ENCODE results near the gene CDH13. TPM values are rescaled to one million over a fixed set of nuclear protein-coding genes. Genes with fewer than 3 reads are reported as not detected.

CDH13 gene
- total RNA-seq, 1 donor from 2014 or later, result 81.1 TPM

DNA sequence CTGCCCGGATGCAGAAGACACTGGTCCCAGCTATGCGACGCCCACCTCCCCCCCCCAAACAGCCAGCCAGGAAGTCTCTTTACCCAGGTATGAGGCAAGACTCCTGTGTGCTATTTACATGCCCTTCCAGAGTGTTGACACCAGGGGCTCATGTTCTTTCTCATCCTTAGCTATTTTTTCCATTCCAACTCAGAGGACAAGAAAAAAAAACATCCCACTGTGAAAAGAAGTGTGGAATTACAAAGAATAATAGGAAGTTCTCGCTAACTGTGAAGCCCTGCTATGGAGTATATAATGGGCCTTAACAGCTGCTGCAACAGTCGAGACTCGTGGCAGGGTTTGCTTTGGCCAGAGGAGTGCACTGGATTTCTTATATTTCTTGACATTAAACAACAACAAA, 584.9 kb downstream of the CDH13 start:
- Mint-ChIP-seq H3K4me3 (ENCODE audit: unreplicated experiment) (no peak overlapping the region), H3K27ac (ENCODE audit: unreplicated experiment) (no peak overlapping the region), H3K4me1 (ENCODE audit: low read depth, unreplicated experiment) (peaks cover 3% of the 10 kb centered on the region), H3K36me3 (ENCODE audit: unreplicated experiment) (peaks cover 4% of the 10 kb centered on the region), H3K27me3 (ENCODE audit: unreplicated experiment) (no peaks in the 10 kb centered on the region), H3K9me3 (ENCODE audit: unreplicated experiment) (peaks cover 2% of the 10 kb centered on the region)
- TF ChIP-seq CTCF (IDR thresholded peaks at IDR 0.05; ENCODE audit: partially characterized antibody, unreplicated experiment), result no peak
- no peak for DNase-seq

DNA sequence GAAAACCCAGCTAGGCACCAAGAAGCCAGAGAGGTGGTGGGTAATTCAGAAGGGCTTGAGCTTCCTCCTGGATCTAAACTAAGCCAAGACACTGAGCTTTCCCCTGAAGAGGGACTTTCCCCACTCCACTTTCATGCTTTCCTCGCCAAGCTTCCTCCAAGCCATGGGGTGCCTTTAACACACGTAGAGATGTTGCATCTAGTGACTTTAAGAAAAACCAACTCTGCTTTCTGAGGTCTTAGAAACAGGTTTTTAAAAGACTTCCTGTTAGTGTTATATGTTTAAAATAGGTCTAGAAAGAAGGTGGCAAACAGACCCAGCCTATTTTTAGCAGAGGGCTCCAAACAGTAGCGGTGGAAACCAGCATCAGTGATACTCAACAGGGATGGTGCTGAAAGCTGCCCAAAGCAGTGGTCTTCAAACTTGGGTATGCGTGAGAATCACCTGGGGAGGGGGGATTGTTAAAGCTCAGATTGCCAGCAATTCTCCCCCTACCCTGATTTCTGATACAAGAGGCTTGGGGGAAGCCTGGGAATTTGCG, 585.6 kb downstream of the CDH13 start:
- no peak for TF ChIP-seq CTCF (IDR thresholded peaks at IDR 0.05; ENCODE audit: partially characterized antibody, unreplicated experiment)
- DNase-seq, result no peak
- Mint-ChIP-seq H3K4me3 (ENCODE audit: unreplicated experiment) (no peak overlapping the region), H3K27me3 (ENCODE audit: unreplicated experiment) (no peaks in the 10 kb centered on the region), H3K36me3 (ENCODE audit: unreplicated experiment) (peaks cover 4% of the 10 kb centered on the region), H3K27ac (ENCODE audit: unreplicated experiment) (no peak overlapping the region), H3K9me3 (ENCODE audit: unreplicated experiment) (peaks cover 2% of the 10 kb centered on the region), H3K4me1 (ENCODE audit: low read depth, unreplicated experiment) (peaks cover 5% of the 10 kb centered on the region)

GRCh38 chr16:83214671-83215070, 587.9 kb downstream of the CDH13 start:
- Mint-ChIP-seq H3K4me1 (ENCODE audit: low read depth, unreplicated experiment) (peaks cover 8% of the 10 kb centered on the region), H3K9me3 (ENCODE audit: unreplicated experiment) (peaks cover 4% of the 10 kb centered on the region), H3K4me3 (ENCODE audit: unreplicated experiment) (no peak overlapping the region), H3K36me3 (ENCODE audit: unreplicated experiment) (peaks cover under 1% of the 10 kb centered on the region), H3K27ac (ENCODE audit: unreplicated experiment) (no peak overlapping the region), H3K27me3 (ENCODE audit: unreplicated experiment) (no peaks in the 10 kb centered on the region)
- DNase-seq, result no peak
- TF ChIP-seq CTCF (IDR thresholded peaks at IDR 0.05; ENCODE audit: partially characterized antibody, unreplicated experiment), result no peak

- no peak overlapping the region for H3K27ac Mint-ChIP-seq (ENCODE audit: unreplicated experiment)
- peaks cover 3% of the 10 kb centered on the region for H3K36me3 Mint-ChIP-seq (ENCODE audit: unreplicated experiment)
- H3K9me3 Mint-ChIP-seq (ENCODE audit: unreplicated experiment), result peaks cover 4% of the 10 kb centered on the region
- H3K4me1 Mint-ChIP-seq (ENCODE audit: low read depth, unreplicated experiment), result peaks cover 8% of the 10 kb centered on the region
- peak; percentile 98 for TF ChIP-seq CTCF (IDR thresholded peaks at IDR 0.05; ENCODE audit: partially characterized antibody, unreplicated experiment)
- no peak overlapping the region for H3K4me3 Mint-ChIP-seq (ENCODE audit: unreplicated experiment)
- DNase-seq, result peak; percentile 87
- H3K27me3 Mint-ChIP-seq (ENCODE audit: unreplicated experiment), result no peaks in the 10 kb centered on the region
Measured at GRCh38 chr16:83215406-83216001, 588.7 kb downstream of the CDH13 start.

DNA sequence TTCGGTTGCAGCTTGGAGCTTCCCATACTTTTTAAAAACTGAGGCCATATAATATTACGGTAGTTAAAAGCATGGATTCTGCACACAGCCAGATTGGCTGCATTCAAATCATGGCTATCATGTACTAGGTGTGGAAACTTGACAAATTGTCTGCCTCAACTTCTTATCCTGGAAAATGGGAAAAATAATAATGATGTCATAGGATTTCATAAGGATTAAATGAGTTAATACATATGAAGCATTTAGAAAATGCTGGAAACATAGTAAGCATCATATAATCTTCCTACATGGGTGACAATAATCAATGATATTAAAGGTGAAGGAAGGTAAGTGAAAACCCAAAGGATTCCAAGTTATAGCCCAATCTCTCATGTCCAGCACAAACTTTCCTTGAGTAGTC, 592.5 kb downstream of the CDH13 start:
- no peak overlapping the region for H3K27ac Mint-ChIP-seq (ENCODE audit: unreplicated experiment)
- no peaks in the 10 kb centered on the region for H3K27me3 Mint-ChIP-seq (ENCODE audit: unreplicated experiment)
- peaks cover 3% of the 10 kb centered on the region for H3K36me3 Mint-ChIP-seq (ENCODE audit: unreplicated experiment)
- no peak for TF ChIP-seq CTCF (IDR thresholded peaks at IDR 0.05; ENCODE audit: partially characterized antibody, unreplicated experiment)
- DNase-seq, result no peak
- peaks cover 8% of the 10 kb centered on the region for H3K4me1 Mint-ChIP-seq (ENCODE audit: low read depth, unreplicated experiment)
- no peak overlapping the region for H3K4me3 Mint-ChIP-seq (ENCODE audit: unreplicated experiment)
- peaks cover 1% of the 10 kb centered on the region for H3K9me3 Mint-ChIP-seq (ENCODE audit: unreplicated experiment)
